HG02852 (cell line): ENCODE measurements around the gene CREB3.

Experiments
- ATAC-seq: cut with Tn5 transposase; IDR thresholded peaks from one replicate; pipeline ENCODE4 v1.9.1; 2021; ENCODE audit warnings: mild to moderate bottlenecking, moderate library complexity; ENCODE audit not compliant: unreplicated experiment

CREB3 gene

GRCh38 chr9:35771943-35772342, 39.5 kb downstream of the CREB3 start:
- ATAC-seq = no peak

- no peak for ATAC-seq
Measured at GRCh38 chr9:35774907-35775635, 42.6 kb downstream of the CREB3 start.

GRCh38 chr9:35776018-35776417, 43.6 kb downstream of the CREB3 start:
- no peak for ATAC-seq

- ATAC-seq = no peak
Measured at GRCh38 chr9:35778496-35778895, 46.0 kb downstream of the CREB3 start.

- no peak for ATAC-seq
Measured at GRCh38 chr9:35781066-35781465, 48.6 kb downstream of the CREB3 start.

- no peak for ATAC-seq
Measured at GRCh38 chr9:35783418-35783817, 51.0 kb downstream of the CREB3 start.
